HG03378 (cell line): Measurements from ENCODE around the gene SPATA16.

Source experiments
- ATAC-seq: cut with Tn5 transposase; IDR thresholded peaks from one replicate; pipeline ENCODE4 v1.9.1; 2021; ENCODE audit warnings: mild to moderate bottlenecking, moderate library complexity; ENCODE audit not compliant: unreplicated experiment

Gene SPATA16

DNA sequence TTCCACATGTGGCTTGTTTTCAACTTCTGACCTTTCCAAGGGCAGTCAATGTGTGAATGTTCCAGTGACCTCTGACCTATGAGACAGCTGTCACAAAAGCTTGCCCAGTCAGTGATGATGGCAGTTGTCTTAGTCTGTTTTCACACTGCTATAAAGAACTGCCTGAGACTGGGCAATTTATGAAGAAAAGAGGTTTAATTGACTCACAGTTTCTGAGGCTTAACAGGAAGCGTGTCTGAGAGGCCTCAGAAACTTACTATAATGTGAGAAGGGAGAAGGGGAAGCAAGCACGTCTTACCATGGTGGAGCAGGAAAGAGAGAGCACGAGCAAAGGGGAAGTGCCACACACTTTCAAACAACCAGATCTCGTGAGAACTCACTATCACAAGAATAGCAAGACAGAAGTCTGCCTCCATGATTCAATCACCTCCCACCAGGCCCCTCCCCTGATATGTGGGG, 294.9 kb downstream of the SPATA16 start:
- ATAC-seq = peak; percentile 64

GRCh38 chr3:172844428-172844827, 296.6 kb downstream of the SPATA16 start:
- no peak for ATAC-seq

DNA sequence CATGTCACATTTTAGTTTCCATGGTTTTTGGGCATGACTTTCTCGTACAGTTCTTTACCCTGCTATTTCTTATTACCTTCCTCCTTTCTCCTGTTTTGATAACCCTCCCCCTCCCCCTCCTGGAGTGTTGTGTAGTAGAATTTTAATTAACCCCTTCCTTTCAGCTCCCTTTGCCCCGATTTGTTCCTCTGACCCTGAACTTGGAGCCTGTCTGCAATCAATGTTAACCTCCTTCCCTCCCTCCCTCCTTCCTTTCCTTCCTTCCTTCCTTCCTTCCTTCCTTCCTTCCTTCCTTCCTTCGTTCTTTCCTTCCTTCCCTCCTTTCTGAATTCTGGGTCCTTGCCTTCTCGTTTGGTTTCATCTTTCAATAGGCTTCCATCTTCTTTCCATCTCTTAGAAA, 300.1 kb downstream of the SPATA16 start:
- no peak for ATAC-seq

GRCh38 chr3:172840463-172840862, 300.6 kb downstream of the SPATA16 start:
- ATAC-seq = no peak

GRCh38 chr3:172839679-172840078, 301.4 kb downstream of the SPATA16 start:
- ATAC-seq = no peak
